Forelimb muscle (tissue), 1 donor: ENCODE measurements around the gene APMAP. TPM values are rescaled to one million over a fixed set of nuclear protein-coding genes. Genes with fewer than 3 reads are reported as not detected.
"Not testable (repeated sequence)": the region's sequence is repeated elsewhere in the genome, so short reads cannot be mapped to it uniquely, and the experiment has no call there.

Experiments used
- DNase-seq: peaks from one replicate; pipeline ENCODE4 v3.0.0-alpha.2; 2013; ENCODE audit warnings: low read depth
- polyA plus RNA-seq: library from polyadenylated mRNA; unstranded; fragments of 120-200 nt; gene quantifications from one replicate; pipeline ENCODE4 v1.2.1, GENCODE V29; 2013; ENCODE audit not compliant: insufficient read length

APMAP gene
- polyA plus RNA-seq, 1 donor, result 44.1 TPM

GRCh38 chr20:25007491-25008305 is 15.1 kb upstream of the APMAP start:
- no peak for DNase-seq

- DNase-seq, result no peak
Observed at GRCh38 chr20:25006431-25007167, 14.0 kb upstream of the APMAP start.

- DNase-seq, result no peak
Observed at GRCh38 chr20:25005661-25006060, 13.1 kb upstream of the APMAP start.

- DNase-seq, result no peak
Observed at GRCh38 chr20:25005220-25005619, 12.7 kb upstream of the APMAP start.

- no peak for DNase-seq
Observed at GRCh38 chr20:25003002-25003401, 10.5 kb upstream of the APMAP start.

- not testable (repeated sequence) for DNase-seq
Observed at GRCh38 chr20:25001323-25001722, 8.8 kb upstream of the APMAP start.

GRCh38 chr20:25000268-25000801 is 7.8 kb upstream of the APMAP start:
- no peak for DNase-seq

- DNase-seq, result no peak
Observed at GRCh38 chr20:24999568-24999967, 7.0 kb upstream of the APMAP start.

GRCh38 chr20:24998631-24999445 is 6.3 kb upstream of the APMAP start:
- no peak for DNase-seq

GRCh38 chr20:24998121-24998520 is 5.6 kb upstream of the APMAP start:
- no peak for DNase-seq

- no peak for DNase-seq
Observed at GRCh38 chr20:24996449-24997377, 4.2 kb upstream of the APMAP start.

- DNase-seq, result no peak
Observed at GRCh38 chr20:24995741-24996448, 3.3 kb upstream of the APMAP start.

GRCh38 chr20:24994470-24995368 is 2.2 kb upstream of the APMAP start:
- no peak for DNase-seq

- DNase-seq, result no peak
Observed at GRCh38 chr20:24994186-24994465, 1.6 kb upstream of the APMAP start.

- DNase-seq, result no peak
Observed at GRCh38 chr20:24993337-24994185, 1.0 kb upstream of the APMAP start.

- DNase-seq, result no peak
Observed at GRCh38 chr20:24991897-24992486, 559 bp downstream of the APMAP start.

- no peak for DNase-seq
Observed at GRCh38 chr20:24990810-24991252, 1.7 kb downstream of the APMAP start.

GRCh38 chr20:24989162-24989561 is 3.4 kb downstream of the APMAP start:
- no peak for DNase-seq
